Peyer's patch (tissue), 4 donors: ENCODE results near the gene SLC4A11. TPM values are rescaled to one million over a fixed set of nuclear protein-coding genes. Genes with fewer than 3 reads are reported as not detected.
A peak's percentile ranks its signal among the peaks of the same experiment; 100 is the strongest.

Experiments used
- DNase-seq, 3 donors: peaks; one replicate each; pipeline ENCODE4 v3.0.0-alpha.2; 2017 to 2019
- H3K27ac ChIP-seq, 4 donors: fragments of 200-600 bp; sonication (generic); one replicate each; pipeline ENCODE4 v1.5.1; 2016 to 2019
- H3K27me3 ChIP-seq, 2 donors: fragments of 200-600 bp; sonication (generic); one replicate each; pipeline ENCODE4 v1.5.1; 2019
- H3K36me3 ChIP-seq, 3 donors: fragments of 200-600 bp; sonication (generic); one replicate each; pipeline ENCODE4 v1.5.1; 2016 to 2019
- H3K4me1 ChIP-seq, 4 donors: fragments of 200-600 bp; sonication (generic); one replicate each; pipeline ENCODE4 v1.5.1; 2016 to 2019
- H3K4me3 ChIP-seq, 4 donors: fragments of 200-600 bp; sonication (generic); 1 replicate in 3 of 4; 2 replicates in 1 of 4; pipeline ENCODE4 v1.5.1; 2016 to 2019; ENCODE audit warnings: mild to moderate bottlenecking in 1 of 4
- H3K9me3 ChIP-seq, 4 donors: fragments of 200-600 bp; sonication (generic); one replicate each; pipeline ENCODE4 v1.5.1; 2016 to 2019; ENCODE audit warnings: mild to moderate bottlenecking in 1 of 4
- CTCF ChIP-seq, 6 experiments: fragments of 450-650 bp in 4 of 6; fragments of 200-600 bp in 2 of 6; sonication (generic) in 1 of 6; IDR thresholded peaks; one replicate each; pipeline ENCODE4 v1.5.1; 2017 to 2019; ENCODE audit warnings: antibody characterized with exemption in 6 of 6, mild to moderate bottlenecking in 3 of 6, moderate library complexity in 1 of 6
- POLR2A ChIP-seq, 2 donors: fragments of 450-650 bp; IDR thresholded peaks; one replicate each; pipeline ENCODE4 v1.5.1; 2017; ENCODE audit warnings: antibody characterized with exemption in 2 of 2, mild to moderate bottlenecking in 2 of 2, moderate library complexity in 2 of 2
- total RNA-seq, 4 donors: library from RNA; depleted of rRNA; stranded (reverse); fragments of >200 nt; gene quantifications; one replicate each; pipeline ENCODE4 v1.1.0, GENCODE V29; 2016

Gene SLC4A11
- total RNA-seq, 4 donors from 2014 or later = 0.54 to 1.1 (median 0.70) TPM; not detected in 1

- no peaks in the 10 kb centered on the region for H3K9me3 ChIP-seq
- TF ChIP-seq POLR2A (IDR thresholded peaks at IDR 0.05) (no peak), CTCF (IDR thresholded peaks at IDR 0.05) (no peak)
- no peak for DNase-seq
- H3K4me1 ChIP-seq = no peaks in the 10 kb centered on the region
- H3K27me3 ChIP-seq = no peaks in the 10 kb centered on the region
- peaks cover 0 to 68% (median 7%) of the 10 kb centered on the region in 3 donors for H3K36me3 ChIP-seq
- no peak overlapping the region for H3K27ac ChIP-seq
- no peak overlapping the region for H3K4me3 ChIP-seq
Measured at GRCh38 chr20:3277686-3278465, 38.9 kb upstream of the SLC4A11 start.

GRCh38 chr20:3276680-3277015 lies 37.7 kb upstream of the SLC4A11 start:
- Histone ChIP-seq H3K27ac (no peak overlapping the region), H3K36me3 (peaks cover 0 to 66% (median 7%) of the 10 kb centered on the region in 3 donors), H3K4me3 (no peak overlapping the region), H3K9me3 (no peaks in the 10 kb centered on the region), H3K27me3 (no peaks in the 10 kb centered on the region), H3K4me1 (no peaks in the 10 kb centered on the region)
- DNase-seq = no peak
- TF ChIP-seq POLR2A (IDR thresholded peaks at IDR 0.05) (no peak), CTCF (IDR thresholded peaks at IDR 0.05) (peak in 3 of 6 experiments; percentile 23 to 35 (median 26))

- Histone ChIP-seq H3K9me3 (no peaks in the 10 kb centered on the region), H3K4me3 (no peak overlapping the region), H3K4me1 (no peaks in the 10 kb centered on the region), H3K27ac (no peak overlapping the region), H3K36me3 (peaks cover 0 to 61% (median 7%) of the 10 kb centered on the region in 3 donors), H3K27me3 (no peaks in the 10 kb centered on the region)
- TF ChIP-seq POLR2A (IDR thresholded peaks at IDR 0.05) (no peak), CTCF (IDR thresholded peaks at IDR 0.05) (no peak)
- no peak for DNase-seq
Measured at GRCh38 chr20:3275966-3276679, 37.1 kb upstream of the SLC4A11 start.

- no peak for DNase-seq
- Histone ChIP-seq H3K9me3 (no peaks in the 10 kb centered on the region), H3K27ac (no peak overlapping the region), H3K36me3 (peaks cover 0 to 58% (median 7%) of the 10 kb centered on the region in 3 donors), H3K4me1 (no peaks in the 10 kb centered on the region), H3K27me3 (no peaks in the 10 kb centered on the region), H3K4me3 (no peak overlapping the region)
- no peak for TF ChIP-seq CTCF (IDR thresholded peaks at IDR 0.05)
- TF ChIP-seq POLR2A (IDR thresholded peaks at IDR 0.05) = no peak
Measured at GRCh38 chr20:3275064-3275935, 36.3 kb upstream of the SLC4A11 start.

- Histone ChIP-seq H3K36me3 (peaks cover 0 to 48% (median 0%) of the 10 kb centered on the region in 3 donors), H3K4me3 (no peak overlapping the region), H3K4me1 (no peaks in the 10 kb centered on the region), H3K9me3 (no peaks in the 10 kb centered on the region), H3K27ac (no peak overlapping the region), H3K27me3 (no peaks in the 10 kb centered on the region)
- TF ChIP-seq CTCF (IDR thresholded peaks at IDR 0.05) (no peak), POLR2A (IDR thresholded peaks at IDR 0.05) (no peak)
- DNase-seq = no peak
Measured at GRCh38 chr20:3273371-3273770, 34.4 kb upstream of the SLC4A11 start.
